B cell (primary cell): ENCODE data around the gene B4GALNT1.

Experiments
- CTCF ChIP-seq: fragments of 200-600 bp; IDR thresholded peaks from one replicate; pipeline ENCODE4 v1.8.0; 2022; ENCODE audit warnings: antibody characterized with exemption, mild to moderate bottlenecking
- EZH2 ChIP-seq: IDR thresholded peaks from 2 replicates; pipeline ENCODE4 v1.6.1; 2012; ENCODE audit warnings: borderline replicate concordance, low read depth, mild to moderate bottlenecking, moderate library complexity, low read length; ENCODE audit not compliant: insufficient read depth, poor library complexity, severe bottlenecking

- TF ChIP-seq CTCF (no peak), EZH2 (no peak)
These were observed 9.1 kb downstream of the B4GALNT1 start for GRCh38 chr12:57623811-57624390.
